Psoas muscle (tissue), 8 donors: Measurements from ENCODE around the gene DOCK6. TPM values are rescaled to one million over a fixed set of nuclear protein-coding genes. Genes with fewer than 3 reads are reported as not detected.

Source experiments
- ATAC-seq, 4 donors: fragments of 200-7000 bp; cut with Tn5 transposase; one replicate each; pipeline ENCODE4 v1.9.1; 2020; ENCODE audit warnings: moderate library complexity in 3 of 4, mild to moderate bottlenecking in 2 of 4
- DNase-seq, 2 donors: peaks; one replicate each; pipeline ENCODE4 v3.0.0-alpha.2; 2020
- H3K27ac ChIP-seq: fragments of 200-600 bp; one replicate; pipeline ENCODE4 v1.8.0; 2022
- H3K27me3 ChIP-seq, 3 donors: fragments of 200-600 bp in 1 of 3; one replicate each; pipeline versions ENCODE4 v1.6.1 to v1.8.0; 2013 to 2022; ENCODE audit warnings: low read length in 2 of 3, mild to moderate bottlenecking in 2 of 3, moderate library complexity in 1 of 3; ENCODE audit not compliant: insufficient read depth in 3 of 3
- H3K36me3 ChIP-seq, 2 donors: fragments of 200-600 bp in 1 of 2; one replicate each; pipeline versions ENCODE4 v1.6.1 to v1.8.0; 2013 to 2022; ENCODE audit warnings: low read depth in 1 of 2, mild to moderate bottlenecking in 1 of 2, moderate library complexity in 1 of 2; ENCODE audit not compliant: insufficient read depth in 1 of 2
- H3K4me1 ChIP-seq: fragments of 200-600 bp; one replicate; pipeline ENCODE4 v1.8.0; 2022
- H3K4me3 ChIP-seq: fragments of 200-600 bp; one replicate; pipeline ENCODE4 v1.8.0; 2022; ENCODE audit warnings: mild to moderate bottlenecking
- H3K9me3 ChIP-seq: fragments of 200-600 bp; one replicate; pipeline ENCODE4 v1.8.0; 2022
- CTCF ChIP-seq: fragments of 200-600 bp; IDR thresholded peaks from one replicate; pipeline ENCODE4 v1.8.0; 2022; ENCODE audit warnings: antibody characterized with exemption
- WGBS, 3 donors: extraction: QIAGEN DNeasy Blood & Tissue Kit; methylation state at CpG; one replicate each; pipeline versions ENCODE4 v1.1.6 to v1.1.7; 2013; 5-methylcytosine and 5-hydroxymethylcytosine counted together
- intact Hi-C, 2 donors: fragments of 100-400 bp; cut with DNase I; formaldehyde crosslinking; loops; one replicate each; pipeline versions ENCODE4 v1.11.0 to v1.14.2; 2022
- polyA plus RNA-seq, 3 donors: library from polyadenylated mRNA; stranded (reverse); fragments of 200-250 nt; gene quantifications; one replicate each; pipeline ENCODE4 v1.2.3, GENCODE V29; 2013
- total RNA-seq, 4 donors: library from RNA; stranded (reverse); fragmentation: NEBNext Ultra II Directional in 2 of 4; extraction: Animal tissue kit (Norgen Biotek cat#: 25700) in 2 of 4; gene quantifications; one replicate each; pipeline versions ENCODE4 v1.2.1 to v1.2.4, GENCODE V29; 2021 to 2023
- donor health status: healthy with polysubstance abuse.
- donor health status: DM: no; HTN: no; CAD: no; lungs with moderate emphysema.
- donor health status: Bipolar disorder and iron deficiency.
- donor health status: healthy.
- donor health status: DM: yes; HTN: yes; CAD: no.
- donor health status: DM: no; HTN: no; CAD: no.
- donor health status: DM: no; HTN: no; CAD: no.
- donor health status: DM: yes; HTN: yes; CAD: no.

Gene DOCK6
- total and polyA plus RNA-seq, 7 donors: 8.7 to 27.1 (median 15.3) TPM

- 73 to 87% (median 82%) methylated on average over 5 of the region's 5 CpGs for WGBS, 3 donors
- Histone ChIP-seq H3K27ac (no peak overlapping the region), H3K36me3 (no peaks in the 10 kb centered on the region), H3K4me1 (no peaks in the 10 kb centered on the region), H3K27me3 (no peaks in the 10 kb centered on the region), H3K4me3 (no peak overlapping the region), H3K9me3 (no peaks in the 10 kb centered on the region)
- no peak for ATAC-seq
- no peak for DNase-seq
- intact Hi-C loops: no loop called here
- no peak for TF ChIP-seq CTCF
Observed at GRCh38 chr19:11279505-11280236, 17.3 kb upstream of the DOCK6 start.

- intact Hi-C loops: no loop called here
- Histone ChIP-seq H3K27ac (no peak overlapping the region), H3K9me3 (no peaks in the 10 kb centered on the region), H3K27me3 (peaks cover 0 to 4% (median 0%) of the 10 kb centered on the region in 3 donors), H3K4me3 (no peak overlapping the region), H3K36me3 (no peaks in the 10 kb centered on the region), H3K4me1 (no peaks in the 10 kb centered on the region)
- DNase-seq: no peak
- 34 to 45% (median 44%) methylated on average over 6 of the region's 6 CpGs for WGBS, 3 donors
- ATAC-seq: no peak
- TF ChIP-seq CTCF: no peak
Observed at GRCh38 chr19:11278670-11279069, 16.3 kb upstream of the DOCK6 start.

- no peak for DNase-seq
- WGBS, 3 donors: 70 to 72% (median 71%) methylated on average over 4 of the region's 4 CpGs
- no peak for TF ChIP-seq CTCF
- Histone ChIP-seq H3K27me3 (peaks cover 0 to 4% (median 0%) of the 10 kb centered on the region in 3 donors), H3K9me3 (no peaks in the 10 kb centered on the region), H3K4me3 (no peak overlapping the region), H3K27ac (no peak overlapping the region), H3K4me1 (no peaks in the 10 kb centered on the region), H3K36me3 (no peaks in the 10 kb centered on the region)
- intact Hi-C loops: no loop called here
- no peak for ATAC-seq
Observed at GRCh38 chr19:11274533-11275086, 12.3 kb upstream of the DOCK6 start.

GRCh38 chr19:11273989-11274388 is 11.7 kb upstream of the DOCK6 start:
- intact Hi-C loops: no loop called here
- DNase-seq (no peak), ATAC-seq (no peak)
- no peak overlapping the region for H3K4me3 ChIP-seq
- no peaks in the 10 kb centered on the region for H3K4me1 ChIP-seq
- no peaks in the 10 kb centered on the region for H3K9me3 ChIP-seq
- no peak for TF ChIP-seq CTCF
- H3K36me3 ChIP-seq: no peaks in the 10 kb centered on the region
- H3K27ac ChIP-seq: no peak overlapping the region
- H3K27me3 ChIP-seq: peaks cover 0 to 4% (median 0%) of the 10 kb centered on the region in 3 donors
- 73 to 86% (median 78%) methylated on average over 5 of the region's 5 CpGs for WGBS, 3 donors
